Uterus (tissue), 2 donors: ENCODE measurements around the gene LLGL2.

Source experiments
- CTCF ChIP-seq, 4 experiments: fragments of 200-600 bp in 2 of 4; fragments of 450-650 bp in 2 of 4; sonication (generic) in 2 of 4; IDR thresholded peaks; one replicate each; pipeline ENCODE4 v1.5.1; 2016 to 2019; ENCODE audit warnings: antibody characterized with exemption in 4 of 4, mild to moderate bottlenecking in 2 of 4, moderate library complexity in 1 of 4
- POLR2A ChIP-seq, 2 donors: fragments of 450-650 bp; IDR thresholded peaks; one replicate each; pipeline ENCODE4 v1.6.1; 2016; ENCODE audit warnings: antibody characterized with exemption in 2 of 2, mild to moderate bottlenecking in 1 of 2, moderate library complexity in 1 of 2

GRCh38 chr17:75498039-75498725 lies 27.3 kb upstream of the LLGL2 start:
- TF ChIP-seq CTCF (IDR thresholded peaks at IDR 0.05) (no peak), POLR2A (IDR thresholded peaks at IDR 0.05) (no peak)
